PC-9 (cell line): Measurements from ENCODE around the gene S100A11. TPM values are rescaled to one million over a fixed set of nuclear protein-coding genes. Genes with fewer than 3 reads are reported as not detected.

Source experiments
- BruUV-seq: library from RNA; stranded (reverse); fragments of 400-500 nt; replicated peaks from 2 replicates; lab custom pipeline; 2021; lab: Mats Ljungman, UMichigan
- CTCF ChIA-PET: fragments of 300-600 bp; sonication (Branson Sonifier 250); formaldehyde crosslinking; loops from one replicate; lab custom pipeline; 2022; ENCODE audit warnings: antibody characterized with exemption; lab: Charles Lee
- POLR2A ChIA-PET: fragments of 300-600 bp; sonication (Branson Sonifier 250); formaldehyde crosslinking; loops from one replicate; lab custom pipeline; 2022; ENCODE audit warnings: antibody characterized with exemption; ENCODE audit not compliant: unreplicated experiment; lab: Charles Lee
- DNase-seq, 2 experiments: peaks; one replicate each; pipeline versions ENCODE4 v3.0.0 to v3.0.0-alpha.2; 2015 to 2022; ENCODE audit warnings: mixed read lengths in 1 of 2
- H2AFZ ChIP-seq: fragments of 200-600 bp; sonication (generic); 2 replicates; pipeline ENCODE4 v1.8.1; 2017; ENCODE audit warnings: antibody characterized with exemption
- H3F3A ChIP-seq: fragments of 200-600 bp; sonication (generic); 2 replicates; pipeline ENCODE4 v1.8.1; 2017; ENCODE audit warnings: antibody characterized with exemption, mild to moderate bottlenecking, low read depth; ENCODE audit not compliant: insufficient read depth
- H3K27ac ChIP-seq: fragments of 200-600 bp; sonication (generic); 2 replicates; pipeline ENCODE4 v1.6.1; 2016; ENCODE audit warnings: mixed run types
- H3K27me3 ChIP-seq: fragments of 200-600 bp; sonication (generic); 2 replicates; pipeline ENCODE4 v1.6.1; 2016; ENCODE audit warnings: low read depth, mixed run types; ENCODE audit not compliant: insufficient read depth
- H3K36me3 ChIP-seq: fragments of 200-600 bp; sonication (generic); 2 replicates; pipeline ENCODE4 v1.6.1; 2016; ENCODE audit warnings: low read depth, mixed run types
- H3K4me1 ChIP-seq: fragments of 200-600 bp; sonication (generic); replicated peaks from 2 replicates; pipeline ENCODE4 v1.6.1; 2016; ENCODE audit warnings: mixed run types; ENCODE audit not compliant: insufficient read depth
- H3K4me2 ChIP-seq: fragments of 200-600 bp; sonication (generic); 2 replicates; pipeline ENCODE4 v1.6.1; 2017; ENCODE audit warnings: mixed run types
- H3K4me3 ChIP-seq: fragments of 200-600 bp; sonication (generic); 2 replicates; pipeline ENCODE4 v1.6.1; 2016; ENCODE audit warnings: mixed run types
- H3K79me2 ChIP-seq: fragments of 200-600 bp; sonication (generic); 2 replicates; pipeline ENCODE4 v1.6.1; 2017; ENCODE audit warnings: low read depth, mixed run types
- H3K9me2 ChIP-seq: fragments of 200-600 bp; sonication (generic); 2 replicates; pipeline ENCODE4 v1.8.1; 2017; ENCODE audit warnings: mild to moderate bottlenecking; ENCODE audit not compliant: insufficient read depth
- H3K9me3 ChIP-seq: fragments of 200-600 bp; sonication (generic); 2 replicates; pipeline ENCODE4 v1.8.1; 2016; ENCODE audit warnings: low read depth; ENCODE audit not compliant: insufficient read depth
- H4K20me1 ChIP-seq: fragments of 200-600 bp; sonication (generic); 2 replicates; pipeline ENCODE4 v1.8.1; 2017; ENCODE audit not compliant: insufficient read depth
- EZH2 ChIP-seq: fragments of 200-600 bp; sonication (generic); IDR thresholded peaks from 2 replicates; pipeline ENCODE4 v1.8.0; 2017; ENCODE audit warnings: antibody characterized with exemption, low read depth
- intact Hi-C: fragments of 100-400 bp; cut with micrococcal nuclease; formaldehyde crosslinking; loops from one replicate; pipeline ENCODE4 v1.10.0; 2022; ENCODE audit not compliant: unreplicated experiment
- total RNA-seq: library from RNA; stranded (reverse); gene quantifications from 2 replicates; pipeline ENCODE4 v1.2.3, GENCODE V29; 2021
- TF ChIP-seq, protein P1 (sequence below): fragments of 200-600 bp; sonication (generic); conservative IDR thresholded peaks from 2 replicates; pipeline ENCODE4 v1.6.1; 2017; ENCODE audit warnings: mixed run types, antibody characterized with exemption, mild to moderate bottlenecking, moderate library complexity

S100A11 gene
- total RNA-seq, 1 experiment from 2014 or later: 868 TPM

DNA sequence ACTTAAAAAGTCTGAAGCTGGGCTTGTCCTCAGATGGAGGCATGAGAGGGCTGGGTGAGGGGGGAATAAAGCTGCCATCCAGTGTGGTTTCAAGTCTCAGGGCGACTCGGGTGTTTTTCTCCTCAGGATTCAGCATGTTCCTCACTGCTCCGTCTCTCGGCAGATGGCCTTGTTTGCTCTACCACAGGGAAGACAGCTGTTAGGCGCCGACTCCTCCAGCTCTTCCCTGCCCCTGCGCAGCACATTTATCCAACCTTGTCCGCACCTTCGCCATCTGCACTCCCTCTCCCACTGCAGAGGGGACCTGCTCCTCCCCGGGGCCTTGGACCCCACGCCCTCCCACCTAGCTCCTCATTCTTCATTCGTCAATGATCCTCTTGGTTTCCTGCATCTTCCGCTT, 16.6 kb upstream of the S100A11 start:
- CTCF ChIA-PET: interaction anchor here (0.6 to 1.8 kb wide), 4 partner anchors 57 to 405 kb away, joined by 3 to 8 read pairs (median 4); no protein-coding TSS in a partner anchor
- peaks cover 18% of the 10 kb centered on the region for H3F3A ChIP-seq
- H3K4me2 ChIP-seq: no peak overlapping the region
- no peak overlapping the region for H2AFZ ChIP-seq
- POLR2A ChIA-PET: no interaction called here
- peaks cover 31% of the 10 kb centered on the region for H3K4me1 ChIP-seq
- no peak for DNase-seq
- no peaks in the 10 kb centered on the region for H3K9me3 ChIP-seq
- H3K4me3 ChIP-seq: no peak overlapping the region
- H3K79me2 ChIP-seq: no peaks in the 10 kb centered on the region
- BruUV-seq: no TSS peak
- no peaks in the 10 kb centered on the region for H4K20me1 ChIP-seq
- H3K27me3 ChIP-seq: no peaks in the 10 kb centered on the region; the same call in 1 of the 2 replicates
- no peaks in the 10 kb centered on the region for H3K9me2 ChIP-seq
- H3K36me3 ChIP-seq: no peaks in the 10 kb centered on the region
- TF ChIP-seq, protein P1, sequence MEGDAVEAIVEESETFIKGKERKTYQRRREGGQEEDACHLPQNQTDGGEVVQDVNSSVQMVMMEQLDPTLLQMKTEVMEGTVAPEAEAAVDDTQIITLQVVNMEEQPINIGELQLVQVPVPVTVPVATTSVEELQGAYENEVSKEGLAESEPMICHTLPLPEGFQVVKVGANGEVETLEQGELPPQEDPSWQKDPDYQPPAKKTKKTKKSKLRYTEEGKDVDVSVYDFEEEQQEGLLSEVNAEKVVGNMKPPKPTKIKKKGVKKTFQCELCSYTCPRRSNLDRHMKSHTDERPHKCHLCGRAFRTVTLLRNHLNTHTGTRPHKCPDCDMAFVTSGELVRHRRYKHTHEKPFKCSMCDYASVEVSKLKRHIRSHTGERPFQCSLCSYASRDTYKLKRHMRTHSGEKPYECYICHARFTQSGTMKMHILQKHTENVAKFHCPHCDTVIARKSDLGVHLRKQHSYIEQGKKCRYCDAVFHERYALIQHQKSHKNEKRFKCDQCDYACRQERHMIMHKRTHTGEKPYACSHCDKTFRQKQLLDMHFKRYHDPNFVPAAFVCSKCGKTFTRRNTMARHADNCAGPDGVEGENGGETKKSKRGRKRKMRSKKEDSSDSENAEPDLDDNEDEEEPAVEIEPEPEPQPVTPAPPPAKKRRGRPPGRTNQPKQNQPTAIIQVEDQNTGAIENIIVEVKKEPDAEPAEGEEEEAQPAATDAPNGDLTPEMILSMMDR: no peak
- TF ChIP-seq EZH2: no peak
- no peak overlapping the region for H3K27ac ChIP-seq
- intact Hi-C loops: loop anchor here (2.0 to 5.0 kb wide), 3 partner anchors 294 to 404 kb away; no protein-coding TSS in a partner anchor

DNA sequence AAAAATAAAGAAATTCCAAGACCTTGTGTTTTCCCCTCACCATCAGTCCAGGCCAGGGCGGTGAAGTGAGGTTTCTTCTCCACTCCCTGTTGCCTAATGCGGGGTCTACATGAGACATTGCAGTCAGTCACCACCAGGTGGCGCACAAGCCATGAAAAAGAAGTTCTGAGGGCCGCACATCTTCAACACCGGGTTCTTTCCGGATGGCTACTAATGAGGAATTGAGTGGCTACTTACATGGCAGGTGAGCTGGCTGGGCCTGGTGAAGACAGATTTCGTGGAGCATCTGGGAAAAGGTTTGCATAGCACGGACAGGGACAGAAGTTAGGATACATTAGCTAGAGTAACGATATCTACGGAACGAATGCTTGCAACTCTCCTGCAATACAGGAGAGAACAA, 15.8 kb upstream of the S100A11 start:
- H4K20me1 ChIP-seq: no peaks in the 10 kb centered on the region
- no peaks in the 10 kb centered on the region for H3K9me3 ChIP-seq
- intact Hi-C loops: loop anchor here (1.0 to 5.0 kb wide), 6 partner anchors 90 to 405 kb away; no protein-coding TSS in a partner anchor
- no peaks in the 10 kb centered on the region for H3K36me3 ChIP-seq
- H3K79me2 ChIP-seq: no peaks in the 10 kb centered on the region
- peaks cover 34% of the 10 kb centered on the region for H3K4me1 ChIP-seq
- ChIA-PET POLR2A (no interaction called here), CTCF (interaction anchor here (1.1 to 1.8 kb wide), 3 partner anchors 58 to 406 kb away, joined by 3 to 8 read pairs (median 3); no protein-coding TSS in a partner anchor)
- no peak overlapping the region for H3K27ac ChIP-seq
- TF ChIP-seq, protein P1: peak; percentile 95
- TF ChIP-seq EZH2: no peak
- no peaks in the 10 kb centered on the region for H3K27me3 ChIP-seq
- DNase-seq: peak; percentile 77 to 79
- no peak overlapping the region for H3K4me3 ChIP-seq
- H3K4me2 ChIP-seq: no peak overlapping the region
- no peaks in the 10 kb centered on the region for H3K9me2 ChIP-seq
- no peak overlapping the region for H2AFZ ChIP-seq
- H3F3A ChIP-seq: peaks cover 24% of the 10 kb centered on the region
- BruUV-seq: no TSS peak

DNA sequence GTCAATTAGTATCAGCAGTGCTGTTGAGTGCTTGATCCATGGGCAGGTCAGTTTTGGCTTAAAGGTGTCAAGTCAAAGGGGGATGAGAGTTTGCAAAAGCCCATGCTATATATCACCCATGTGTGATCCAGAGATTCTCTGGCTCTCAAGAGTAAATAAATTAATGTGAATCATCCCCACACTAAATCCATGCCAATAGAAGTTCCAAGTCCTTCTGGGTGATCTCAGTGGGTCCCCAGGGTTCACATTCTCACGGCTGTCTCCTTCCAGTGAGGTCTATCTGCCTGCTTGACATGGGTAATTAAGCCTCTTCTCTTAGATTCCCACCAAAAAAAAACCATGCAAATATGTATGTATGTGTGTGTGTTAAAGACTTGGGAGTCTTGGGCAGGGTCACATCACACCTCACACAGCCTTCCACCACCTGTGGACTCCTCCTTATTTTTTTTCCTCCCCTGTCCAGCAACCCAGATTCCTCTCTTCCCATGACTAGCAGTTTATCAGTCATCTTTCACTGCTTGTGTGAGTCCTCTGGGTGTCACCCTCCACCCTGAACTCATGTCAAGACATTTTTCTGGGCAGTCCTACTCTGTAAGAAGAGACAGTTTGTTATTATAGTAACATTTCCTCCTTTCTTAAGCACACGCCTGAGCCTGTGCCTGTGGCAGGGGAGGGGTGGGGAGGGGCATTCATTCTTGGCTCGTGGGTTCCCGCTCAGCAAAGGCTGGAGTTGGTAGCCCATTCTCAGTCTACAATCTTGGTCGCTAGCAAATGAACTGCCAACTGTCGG, 14.3 kb upstream of the S100A11 start:
- Histone ChIP-seq H3K27ac (no peak overlapping the region), H3K4me1 (peaks cover 49% of the 10 kb centered on the region), H4K20me1 (no peaks in the 10 kb centered on the region), H3F3A (peaks cover 40% of the 10 kb centered on the region), H3K79me2 (peaks cover 5% of the 10 kb centered on the region; the same call in 1 of the 2 replicates), H3K9me3 (no peaks in the 10 kb centered on the region; the same call in 1 of the 2 replicates), H2AFZ (no peak overlapping the region), H3K27me3 (no peaks in the 10 kb centered on the region), H3K4me2 (no peak overlapping the region), H3K4me3 (no peak overlapping the region), H3K9me2 (no peaks in the 10 kb centered on the region), H3K36me3 (no peaks in the 10 kb centered on the region)
- DNase-seq: peak; percentile 41 to 49
- no peak for TF ChIP-seq EZH2
- TF ChIP-seq, protein P1: no peak
- CTCF ChIA-PET: interaction anchor here (0.6 kb wide), 1 partner anchor 26 kb away, joined by 3 read pairs; no protein-coding TSS in a partner anchor
- BruUV-seq: no TSS peak
- intact Hi-C loops: loop anchor here (5.0 kb wide), 2 partner anchors 296 to 406 kb away; no protein-coding TSS in a partner anchor
- POLR2A ChIA-PET: no interaction called here
